Ureter (tissue), 1 donor: Measurements from ENCODE around the gene SIK3. TPM values are rescaled to one million over a fixed set of nuclear protein-coding genes. Genes with fewer than 3 reads are reported as not detected.

ENCODE experiments used
- DNase-seq: peaks from one replicate; pipeline ENCODE4 v3.0.0-alpha.2; 2020; ENCODE audit warnings: low spot score
- total RNA-seq: library from RNA; stranded (reverse); gene quantifications from one replicate; pipeline ENCODE4 v1.2.4, GENCODE V29; 2023
- donor health status: DM: yes; HTN: yes; CAD: no.

The SIK3 gene
- total RNA-seq, 1 donor from 2014 or later, result 56.5 TPM

DNA sequence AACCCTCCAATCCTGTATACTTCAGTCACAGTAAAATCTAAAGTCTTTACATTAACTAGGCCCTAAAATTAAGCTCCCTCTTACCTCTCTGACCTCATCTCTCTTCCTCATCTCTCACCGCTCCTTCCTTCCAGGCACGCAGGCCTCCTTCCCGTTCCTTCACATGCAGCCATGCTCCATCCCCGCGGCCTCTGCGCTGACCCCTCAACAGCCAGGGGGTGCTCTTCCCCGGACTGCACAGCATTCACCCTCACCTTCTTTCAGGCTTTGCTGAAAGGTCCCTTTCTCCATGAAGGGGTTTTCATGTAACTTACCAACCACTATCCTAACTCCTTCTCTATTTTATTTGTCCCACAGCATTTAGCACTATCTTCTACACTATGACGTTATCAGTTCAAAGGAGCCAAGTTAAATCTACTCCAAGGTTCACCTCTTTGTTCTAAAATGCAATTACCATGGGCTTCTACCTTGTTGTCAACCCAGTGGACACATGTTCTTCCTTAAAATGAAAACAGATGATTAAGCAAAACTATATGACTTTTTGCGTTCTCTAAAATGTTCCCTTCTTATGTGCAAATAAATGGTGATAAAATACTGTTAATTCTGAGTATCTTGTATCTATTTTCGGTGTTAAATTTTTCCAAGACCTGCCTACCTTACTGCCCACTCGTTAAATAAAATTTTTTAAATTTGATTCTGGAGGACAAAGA lies 203.0 kb downstream of the SIK3 start:
- no peak for DNase-seq

GRCh38 chr11:116893906-116894305 lies 204.3 kb downstream of the SIK3 start:
- no peak for DNase-seq

GRCh38 chr11:116893437-116893836 lies 204.8 kb downstream of the SIK3 start:
- DNase-seq, result no peak

- no peak for DNase-seq
These were observed 205.9 kb downstream of the SIK3 start for GRCh38 chr11:116892374-116892773.

GRCh38 chr11:116891746-116892145 lies 206.5 kb downstream of the SIK3 start:
- no peak for DNase-seq

GRCh38 chr11:116890607-116891006 lies 207.6 kb downstream of the SIK3 start:
- DNase-seq, result no peak

GRCh38 chr11:116890193-116890592 lies 208.0 kb downstream of the SIK3 start:
- DNase-seq, result no peak

- no peak for DNase-seq
These were observed 209.2 kb downstream of the SIK3 start for GRCh38 chr11:116888884-116889549.

DNA sequence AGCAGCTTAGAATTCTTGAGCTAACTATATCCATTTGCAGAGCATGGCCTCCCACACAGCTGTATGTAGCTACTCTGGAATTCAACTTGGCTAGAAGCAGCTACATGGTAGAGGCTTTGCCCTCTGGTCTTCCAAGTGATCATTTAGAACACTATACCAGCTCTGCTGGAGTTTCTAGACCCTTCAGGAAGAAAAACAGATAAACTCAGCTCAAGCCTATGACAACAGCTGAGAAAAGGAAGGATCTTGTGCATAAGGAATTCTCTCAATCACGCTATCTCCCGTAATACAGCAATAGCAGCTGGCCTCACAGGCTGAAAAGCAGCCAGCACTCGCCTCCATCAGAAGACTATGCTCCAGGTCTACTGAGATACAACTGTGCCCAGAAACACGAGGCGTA lies 210.2 kb downstream of the SIK3 start:
- no peak for DNase-seq

- DNase-seq, result no peak
These were observed 212.1 kb downstream of the SIK3 start for GRCh38 chr11:116885951-116886655.

GRCh38 chr11:116882386-116882785 lies 215.8 kb downstream of the SIK3 start:
- DNase-seq, result no peak

GRCh38 chr11:116881143-116881542 lies 217.1 kb downstream of the SIK3 start:
- no peak for DNase-seq

DNA sequence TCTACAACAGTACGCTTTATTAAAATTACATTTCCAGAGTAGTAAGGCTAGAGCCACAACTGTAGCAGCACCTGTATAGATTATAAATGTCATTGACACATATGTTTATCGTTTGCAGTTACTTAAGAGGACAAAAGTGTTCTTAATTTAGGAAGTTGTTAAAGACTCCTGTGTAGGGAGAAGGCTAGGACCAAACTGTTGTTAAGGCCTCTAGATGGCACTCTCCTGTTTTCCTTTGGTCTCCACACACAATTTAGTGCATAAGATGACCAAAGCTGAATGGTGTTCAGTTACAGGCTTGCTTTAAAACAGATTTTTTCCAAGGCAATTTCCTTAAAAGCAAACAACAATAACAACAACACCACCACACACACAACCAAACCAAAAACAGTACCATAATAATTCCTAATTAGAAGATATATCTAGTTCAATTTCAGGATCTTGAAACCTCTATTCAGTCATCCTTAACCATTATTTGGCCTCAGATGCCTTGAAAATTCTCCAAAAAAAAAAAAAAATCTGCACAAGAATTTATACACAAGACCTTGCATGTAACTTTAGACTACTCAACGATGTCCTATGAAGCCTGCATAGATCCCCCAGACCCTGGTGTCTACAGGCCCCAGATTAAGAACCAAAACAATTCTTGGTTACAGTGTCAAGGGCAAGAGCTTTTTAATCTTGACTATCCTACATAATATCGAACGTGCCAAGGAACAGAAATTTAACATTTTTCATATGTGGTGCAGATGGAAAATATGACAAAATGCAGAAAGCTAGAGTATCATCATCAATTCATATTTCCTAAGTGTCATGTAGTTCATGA lies 218.2 kb downstream of the SIK3 start:
- DNase-seq, result no peak

- DNase-seq, result no peak
These were observed 221.6 kb downstream of the SIK3 start for GRCh38 chr11:116876656-116877055.

GRCh38 chr11:116875194-116875593 lies 223.0 kb downstream of the SIK3 start:
- no peak for DNase-seq

DNA sequence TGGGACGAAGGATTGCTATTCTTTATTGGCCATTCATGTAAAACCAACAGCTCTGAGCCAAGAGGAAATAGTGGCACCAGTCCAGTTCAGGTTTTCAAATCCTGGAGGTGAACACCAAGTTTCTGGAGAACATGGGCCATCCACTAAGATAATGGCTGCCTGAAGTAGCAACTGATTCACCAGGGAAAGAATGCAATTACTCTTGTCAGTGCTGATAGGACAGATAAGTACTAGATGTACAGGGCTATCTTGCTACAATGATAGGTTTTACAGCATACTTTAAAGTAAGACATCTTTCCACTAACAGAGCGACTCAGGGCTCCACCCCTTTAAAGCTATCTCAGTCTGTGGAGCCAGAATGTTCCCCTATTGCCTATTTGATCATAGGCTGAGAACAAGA lies 224.0 kb downstream of the SIK3 start:
- DNase-seq, result no peak

DNA sequence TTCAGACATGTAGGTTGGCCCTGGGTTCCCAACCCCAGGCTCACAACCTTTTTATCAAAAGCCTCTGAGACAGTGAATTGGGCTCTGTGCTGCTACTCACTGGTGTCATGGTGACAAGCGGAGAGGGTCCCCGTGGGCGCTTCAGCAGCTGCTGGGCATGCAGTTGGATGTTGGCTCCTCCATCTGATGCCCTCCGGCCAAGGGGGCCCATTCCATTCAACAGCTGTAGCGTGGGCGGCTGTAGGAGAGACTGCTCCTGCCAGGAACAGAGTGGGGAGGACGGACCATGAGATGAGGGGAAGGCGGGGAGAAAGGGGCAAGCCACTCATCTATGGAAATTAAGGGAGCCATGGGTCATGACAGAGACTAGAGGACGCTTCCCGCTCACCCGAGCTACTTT lies 224.8 kb downstream of the SIK3 start:
- DNase-seq, result no peak

- no peak for DNase-seq
These were observed 227.0 kb downstream of the SIK3 start for GRCh38 chr11:116871248-116871647.

- no peak for DNase-seq
These were observed 228.2 kb downstream of the SIK3 start for GRCh38 chr11:116870054-116870453.

GRCh38 chr11:116869610-116870009 lies 228.6 kb downstream of the SIK3 start:
- DNase-seq, result no peak

- DNase-seq, result no peak
These were observed 230.2 kb downstream of the SIK3 start for GRCh38 chr11:116868066-116868465.

DNA sequence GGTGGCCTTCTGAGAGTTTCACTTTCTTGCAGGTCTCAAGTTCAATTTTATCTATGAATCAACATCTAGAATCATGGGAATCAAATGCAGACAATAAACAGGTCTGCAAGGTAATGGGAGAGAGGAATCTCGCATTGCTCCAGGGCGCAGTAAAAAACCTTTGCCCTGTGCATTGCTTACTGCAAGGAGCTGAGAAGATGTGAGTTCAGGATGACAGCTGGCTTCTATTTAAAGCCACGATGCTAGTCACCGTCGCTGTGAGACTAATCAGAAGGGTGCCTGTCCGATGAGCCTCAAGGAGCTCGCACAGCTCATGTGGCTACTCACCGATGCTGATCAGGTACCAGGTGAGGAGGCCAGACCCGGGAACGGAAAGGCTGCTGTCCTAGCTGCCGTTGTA lies 230.6 kb downstream of the SIK3 start:
- DNase-seq, result no peak
